ENCODE results near the gene LMO4. TPM values are rescaled to one million over a fixed set of nuclear protein-coding genes. Genes with fewer than 3 reads are reported as not detected.

Gene LMO4
- total RNA-seq, 1 experiment from 2014 or later: 88.9 TPM

- CTCF ChIA-PET: interaction anchor here (1.3 kb wide), 1 partner anchor 61 kb away, joined by 4 read pairs; no protein-coding TSS in a partner anchor
- TF ChIP-seq ETV6 (CRISPR knock-in tag; IDR thresholded peaks at IDR 0.05) (no peak), ZNF512 (CRISPR knock-in tag; IDR thresholded peaks at IDR 0.05; ENCODE audit: borderline replicate concordance) (no peak), NR2C2 (CRISPR knock-in tag; IDR thresholded peaks at IDR 0.05) (no peak), CREM (CRISPR knock-in tag; IDR thresholded peaks at IDR 0.05) (no peak), ATF2 (CRISPR knock-in tag; IDR thresholded peaks at IDR 0.05; ENCODE audit: borderline replicate concordance, low read depth) (no peak), IRF2 (CRISPR knock-in tag; IDR thresholded peaks at IDR 0.05; ENCODE audit: borderline replicate concordance, low read depth) (no peak), OVOL2 (CRISPR knock-in tag; IDR thresholded peaks at IDR 0.05; ENCODE audit: borderline replicate concordance) (no peak), JAZF1 (CRISPR knock-in tag; IDR thresholded peaks at IDR 0.05) (no peak), ATF6 (CRISPR knock-in tag; IDR thresholded peaks at IDR 0.05) (no peak), ARID4B (CRISPR knock-in tag; IDR thresholded peaks at IDR 0.05; ENCODE audit: borderline replicate concordance) (no peak), FOXK1 (CRISPR knock-in tag; IDR thresholded peaks at IDR 0.05) (no peak)
- TF ChIP-seq, protein P1, sequence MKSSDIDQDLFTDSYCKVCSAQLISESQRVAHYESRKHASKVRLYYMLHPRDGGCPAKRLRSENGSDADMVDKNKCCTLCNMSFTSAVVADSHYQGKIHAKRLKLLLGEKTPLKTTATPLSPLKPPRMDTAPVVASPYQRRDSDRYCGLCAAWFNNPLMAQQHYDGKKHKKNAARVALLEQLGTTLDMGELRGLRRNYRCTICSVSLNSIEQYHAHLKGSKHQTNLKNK (CRISPR knock-in tag; IDR thresholded peaks at IDR 0.05): no peak
- TF ChIP-seq, protein P2, sequence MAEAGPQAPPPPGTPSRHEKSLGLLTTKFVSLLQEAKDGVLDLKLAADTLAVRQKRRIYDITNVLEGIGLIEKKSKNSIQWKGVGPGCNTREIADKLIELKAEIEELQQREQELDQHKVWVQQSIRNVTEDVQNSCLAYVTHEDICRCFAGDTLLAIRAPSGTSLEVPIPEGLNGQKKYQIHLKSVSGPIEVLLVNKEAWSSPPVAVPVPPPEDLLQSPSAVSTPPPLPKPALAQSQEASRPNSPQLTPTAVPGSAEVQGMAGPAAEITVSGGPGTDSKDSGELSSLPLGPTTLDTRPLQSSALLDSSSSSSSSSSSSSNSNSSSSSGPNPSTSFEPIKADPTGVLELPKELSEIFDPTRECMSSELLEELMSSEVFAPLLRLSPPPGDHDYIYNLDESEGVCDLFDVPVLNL (CRISPR knock-in tag; IDR thresholded peaks at IDR 0.05; ENCODE audit: borderline replicate concordance, low read depth): no peak
- TF ChIP-seq, protein P3, sequence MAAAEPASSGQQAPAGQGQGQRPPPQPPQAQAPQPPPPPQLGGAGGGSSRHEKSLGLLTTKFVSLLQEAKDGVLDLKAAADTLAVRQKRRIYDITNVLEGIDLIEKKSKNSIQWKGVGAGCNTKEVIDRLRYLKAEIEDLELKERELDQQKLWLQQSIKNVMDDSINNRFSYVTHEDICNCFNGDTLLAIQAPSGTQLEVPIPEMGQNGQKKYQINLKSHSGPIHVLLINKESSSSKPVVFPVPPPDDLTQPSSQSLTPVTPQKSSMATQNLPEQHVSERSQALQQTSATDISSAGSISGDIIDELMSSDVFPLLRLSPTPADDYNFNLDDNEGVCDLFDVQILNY (CRISPR knock-in tag; IDR thresholded peaks at IDR 0.05): no peak
- TF ChIP-seq, protein P4, sequence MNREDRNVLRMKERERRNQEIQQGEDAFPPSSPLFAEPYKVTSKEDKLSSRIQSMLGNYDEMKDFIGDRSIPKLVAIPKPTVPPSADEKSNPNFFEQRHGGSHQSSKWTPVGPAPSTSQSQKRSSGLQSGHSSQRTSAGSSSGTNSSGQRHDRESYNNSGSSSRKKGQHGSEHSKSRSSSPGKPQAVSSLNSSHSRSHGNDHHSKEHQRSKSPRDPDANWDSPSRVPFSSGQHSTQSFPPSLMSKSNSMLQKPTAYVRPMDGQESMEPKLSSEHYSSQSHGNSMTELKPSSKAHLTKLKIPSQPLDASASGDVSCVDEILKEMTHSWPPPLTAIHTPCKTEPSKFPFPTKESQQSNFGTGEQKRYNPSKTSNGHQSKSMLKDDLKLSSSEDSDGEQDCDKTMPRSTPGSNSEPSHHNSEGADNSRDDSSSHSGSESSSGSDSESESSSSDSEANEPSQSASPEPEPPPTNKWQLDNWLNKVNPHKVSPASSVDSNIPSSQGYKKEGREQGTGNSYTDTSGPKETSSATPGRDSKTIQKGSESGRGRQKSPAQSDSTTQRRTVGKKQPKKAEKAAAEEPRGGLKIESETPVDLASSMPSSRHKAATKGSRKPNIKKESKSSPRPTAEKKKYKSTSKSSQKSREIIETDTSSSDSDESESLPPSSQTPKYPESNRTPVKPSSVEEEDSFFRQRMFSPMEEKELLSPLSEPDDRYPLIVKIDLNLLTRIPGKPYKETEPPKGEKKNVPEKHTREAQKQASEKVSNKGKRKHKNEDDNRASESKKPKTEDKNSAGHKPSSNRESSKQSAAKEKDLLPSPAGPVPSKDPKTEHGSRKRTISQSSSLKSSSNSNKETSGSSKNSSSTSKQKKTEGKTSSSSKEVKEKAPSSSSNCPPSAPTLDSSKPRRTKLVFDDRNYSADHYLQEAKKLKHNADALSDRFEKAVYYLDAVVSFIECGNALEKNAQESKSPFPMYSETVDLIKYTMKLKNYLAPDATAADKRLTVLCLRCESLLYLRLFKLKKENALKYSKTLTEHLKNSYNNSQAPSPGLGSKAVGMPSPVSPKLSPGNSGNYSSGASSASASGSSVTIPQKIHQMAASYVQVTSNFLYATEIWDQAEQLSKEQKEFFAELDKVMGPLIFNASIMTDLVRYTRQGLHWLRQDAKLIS (CRISPR knock-in tag; IDR thresholded peaks at IDR 0.05; ENCODE audit: borderline replicate concordance): no peak
- TF ChIP-seq, protein P5, sequence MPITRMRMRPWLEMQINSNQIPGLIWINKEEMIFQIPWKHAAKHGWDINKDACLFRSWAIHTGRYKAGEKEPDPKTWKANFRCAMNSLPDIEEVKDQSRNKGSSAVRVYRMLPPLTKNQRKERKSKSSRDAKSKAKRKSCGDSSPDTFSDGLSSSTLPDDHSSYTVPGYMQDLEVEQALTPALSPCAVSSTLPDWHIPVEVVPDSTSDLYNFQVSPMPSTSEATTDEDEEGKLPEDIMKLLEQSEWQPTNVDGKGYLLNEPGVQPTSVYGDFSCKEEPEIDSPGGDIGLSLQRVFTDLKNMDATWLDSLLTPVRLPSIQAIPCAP (CRISPR knock-in tag; IDR thresholded peaks at IDR 0.05): no peak
- TF ChIP-seq, protein P6, sequence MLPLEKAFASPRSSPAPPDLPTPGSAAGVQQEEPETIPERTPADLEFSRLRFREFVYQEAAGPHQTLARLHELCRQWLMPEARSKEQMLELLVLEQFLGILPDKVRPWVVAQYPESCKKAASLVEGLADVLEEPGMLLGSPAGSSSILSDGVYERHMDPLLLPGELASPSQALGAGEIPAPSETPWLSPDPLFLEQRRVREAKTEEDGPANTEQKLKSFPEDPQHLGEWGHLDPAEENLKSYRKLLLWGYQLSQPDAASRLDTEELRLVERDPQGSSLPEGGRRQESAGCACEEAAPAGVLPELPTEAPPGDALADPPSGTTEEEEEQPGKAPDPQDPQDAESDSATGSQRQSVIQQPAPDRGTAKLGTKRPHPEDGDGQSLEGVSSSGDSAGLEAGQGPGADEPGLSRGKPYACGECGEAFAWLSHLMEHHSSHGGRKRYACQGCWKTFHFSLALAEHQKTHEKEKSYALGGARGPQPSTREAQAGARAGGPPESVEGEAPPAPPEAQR (CRISPR knock-in tag; IDR thresholded peaks at IDR 0.05): no peak
Observed at GRCh38 chr1:87394982-87395381, 66.3 kb downstream of the LMO4 start.

More at GRCh38 chr1:87394982-87395381, 66.3 kb downstream of the LMO4 start:
- H3K27me3 Mint-ChIP-seq (ENCODE audit: low read depth): no peaks in the 10 kb centered on the region
- no peak overlapping the region for H3K27ac Mint-ChIP-seq
- DNase-seq (ENCODE audit: low spot score) (no peak), ATAC-seq (no peak)
- POLR2A ChIA-PET: interaction anchor here (1.4 kb wide), 1 partner anchor 8 kb away, joined by 4 read pairs; no protein-coding TSS in a partner anchor
- peaks cover 4% of the 10 kb centered on the region for H3K9me3 Mint-ChIP-seq
- H3K4me1 Mint-ChIP-seq: no peaks in the 10 kb centered on the region; the same call in 1 of the 2 replicates
- no peaks in the 10 kb centered on the region for H3K36me3 Mint-ChIP-seq
- no peak overlapping the region for H3K4me3 Mint-ChIP-seq

All from WTC11 (cell line).